AML-193 (cell line): ENCODE results near the gene ELF4.

ENCODE experiments used
- DNase-seq, 2 experiments: peaks; one replicate each; lab custom pipeline; 2025; lab: John Stamatoyannopoulos, UW

Gene ELF4

GRCh38 chrX:130083656-130084382 is 26.5 kb downstream of the ELF4 start:
- peak; percentile 35 to 65 for DNase-seq

GRCh38 chrX:130083107-130083490 is 27.2 kb downstream of the ELF4 start:
- no peak for DNase-seq

DNA sequence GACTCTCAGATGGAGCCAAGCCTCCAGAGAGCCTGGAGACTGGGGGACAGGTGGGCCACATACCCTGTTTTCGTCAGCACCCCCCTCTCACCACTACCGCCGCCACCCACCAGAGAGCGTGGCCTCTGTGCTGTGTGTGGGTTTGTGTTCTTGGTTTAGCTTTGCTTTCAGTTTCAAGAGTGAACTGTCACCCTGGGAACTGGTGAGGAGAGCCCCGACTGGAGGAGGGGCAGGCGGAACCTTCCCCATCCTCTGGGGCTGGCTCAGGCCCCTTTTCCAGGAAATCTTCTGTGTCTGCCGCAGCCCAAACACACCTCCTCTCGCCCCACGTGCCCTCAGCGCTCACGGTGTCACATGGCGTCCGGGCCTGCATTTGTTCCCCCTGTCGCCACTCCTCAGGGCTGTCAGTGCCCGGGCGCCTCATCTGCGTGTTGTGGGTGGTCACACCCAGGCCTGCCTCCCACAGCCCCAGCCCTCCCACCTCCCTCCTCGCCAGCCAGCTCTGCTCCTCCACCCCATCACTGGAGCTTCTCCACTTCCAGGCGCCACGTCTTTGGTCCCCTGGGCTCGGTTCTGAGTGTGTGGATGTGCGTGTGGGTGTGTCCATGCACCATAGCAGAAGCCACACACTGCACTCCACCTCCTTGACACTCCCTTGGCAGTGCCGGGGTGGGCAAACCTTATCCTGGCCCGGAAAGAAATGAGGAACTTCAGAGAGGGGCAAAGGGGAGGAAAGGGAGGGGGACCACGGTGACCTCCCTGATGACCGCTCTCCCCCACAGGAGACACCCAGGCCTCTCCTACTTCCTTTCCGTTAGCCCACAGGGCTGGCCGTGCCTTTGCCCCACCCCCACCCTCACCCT is 27.8 kb downstream of the ELF4 start:
- DNase-seq, result peak; percentile 69 to 74

GRCh38 chrX:130081421-130082045 is 28.8 kb downstream of the ELF4 start:
- DNase-seq, result no peak

DNA sequence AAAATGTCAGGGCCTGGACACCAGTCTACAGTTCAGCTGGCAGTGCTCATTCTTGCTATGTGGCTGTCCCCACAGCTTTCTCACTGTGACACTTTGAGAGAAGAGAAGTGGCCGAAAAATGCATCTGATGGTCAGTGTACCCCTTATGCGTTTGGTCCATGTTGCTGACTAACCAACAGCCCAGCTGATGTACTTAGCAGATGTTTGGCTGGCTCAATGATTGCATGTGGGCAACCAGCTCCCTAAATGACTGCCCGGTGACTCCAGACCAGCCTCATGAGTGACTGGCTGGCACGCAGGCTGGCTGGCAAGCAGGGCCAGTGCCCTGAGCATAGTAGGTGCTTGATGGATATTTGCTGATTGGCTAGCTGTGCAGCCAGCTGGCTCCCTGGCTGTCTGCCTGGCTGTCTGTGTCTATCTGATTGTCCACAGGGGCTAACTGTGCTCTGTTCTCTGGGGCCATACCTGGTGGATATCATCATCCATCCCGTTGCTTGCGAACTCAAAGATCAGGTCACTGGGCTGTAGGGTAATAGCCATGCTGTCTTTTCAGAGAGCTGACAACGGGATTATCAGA is 29.4 kb downstream of the ELF4 start:
- no peak for DNase-seq

DNA sequence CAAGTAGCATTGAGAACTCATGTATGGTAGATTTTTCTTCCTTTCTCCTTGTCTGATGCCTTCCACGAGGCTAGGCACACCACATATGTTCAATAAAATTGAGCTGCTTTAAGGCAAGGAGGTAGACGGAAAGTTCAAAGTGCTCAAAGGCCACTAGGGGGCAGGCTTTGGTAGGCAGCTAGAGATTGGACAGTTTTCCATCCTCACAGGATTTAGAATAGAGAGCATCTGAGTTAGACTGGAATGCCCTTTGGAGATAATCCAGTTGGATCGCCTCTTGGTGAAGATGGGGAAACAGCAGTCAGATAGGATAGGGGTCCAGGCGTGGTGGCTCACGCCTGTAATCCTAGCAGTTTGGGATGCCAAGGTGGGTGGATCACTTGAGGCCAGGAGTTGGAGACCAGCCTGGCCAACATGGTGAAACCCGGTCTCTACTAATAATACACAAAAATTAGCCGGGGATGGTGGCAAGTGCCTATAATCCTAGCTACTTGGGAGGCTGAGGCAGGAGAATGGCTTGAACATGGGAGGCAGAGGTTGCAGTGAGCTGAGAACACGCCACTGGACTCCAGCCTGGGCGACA is 30.4 kb downstream of the ELF4 start:
- peak; percentile 46 to 50 for DNase-seq

GRCh38 chrX:130075777-130076176 is 34.5 kb downstream of the ELF4 start:
- DNase-seq, result no peak

DNA sequence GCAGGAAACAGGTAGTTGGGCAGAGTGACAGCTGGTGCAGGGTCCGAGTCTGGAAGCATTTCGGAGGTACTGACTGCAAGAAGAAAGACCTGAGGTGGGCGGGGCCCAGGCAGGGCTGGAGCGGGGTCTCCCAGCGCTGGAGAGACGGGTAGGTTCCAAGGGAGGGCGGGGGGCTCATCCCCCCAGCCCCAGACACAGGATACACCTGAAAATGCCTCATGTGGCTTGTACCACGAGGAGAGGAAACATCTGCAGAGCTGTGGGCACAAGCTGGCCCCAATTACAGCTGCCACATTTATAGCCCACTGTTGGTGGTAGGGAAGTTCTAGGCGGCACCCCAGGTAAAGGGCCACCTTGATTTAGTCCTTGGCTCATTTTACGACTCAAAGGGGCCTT is 38.0 kb downstream of the ELF4 start:
- DNase-seq, result no peak

- DNase-seq, result no peak
These were observed 38.5 kb downstream of the ELF4 start for GRCh38 chrX:130071611-130072344.

- DNase-seq, result no peak
These were observed 43.2 kb downstream of the ELF4 start for GRCh38 chrX:130066975-130067615.

DNA sequence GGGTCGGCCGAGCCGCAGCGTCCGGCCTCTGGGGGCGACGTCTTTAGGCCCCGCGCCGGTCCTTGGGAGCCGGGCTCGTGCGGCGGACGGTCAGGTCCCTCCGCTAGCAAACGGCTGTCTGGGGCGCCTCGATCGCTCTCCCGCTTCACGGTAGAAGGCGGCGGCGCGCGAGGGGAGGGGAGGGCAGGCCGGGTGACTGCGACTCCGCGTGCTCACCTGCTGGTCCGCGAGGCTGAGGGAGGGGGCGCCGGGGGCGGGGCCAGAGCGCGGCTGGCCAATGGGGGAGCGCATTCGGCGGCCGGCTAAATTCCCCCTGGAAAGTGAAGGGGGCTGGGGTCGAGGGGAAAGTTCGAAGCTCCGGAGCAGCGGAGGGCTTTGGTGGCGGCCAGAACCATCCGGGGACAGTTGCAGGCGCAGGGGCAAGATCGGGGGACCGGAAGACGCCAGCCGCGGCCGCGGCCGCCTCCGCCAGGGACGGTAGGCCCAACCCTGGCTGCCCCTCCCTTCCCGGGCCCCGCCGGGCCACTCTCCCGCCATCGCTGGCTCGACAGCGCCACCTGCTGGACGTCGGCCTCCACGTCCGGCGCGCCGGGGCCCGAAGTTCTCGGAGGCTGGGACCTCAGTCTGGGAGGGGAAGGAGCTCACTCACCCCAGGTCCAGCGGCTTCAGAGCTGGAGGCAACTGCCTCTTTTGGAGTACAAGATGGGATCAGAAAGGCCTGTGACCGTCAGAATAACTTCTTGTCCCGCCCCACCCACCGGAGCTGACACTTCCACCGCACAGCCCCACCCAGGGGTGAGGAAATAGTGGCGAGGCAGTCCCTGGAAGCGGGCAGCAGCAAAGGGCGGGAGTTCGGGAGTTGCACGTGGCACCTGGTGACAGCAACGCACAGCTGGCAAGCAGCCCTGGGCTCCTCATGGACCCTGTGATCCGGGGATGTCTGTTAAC is 49.9 kb downstream of the ELF4 start:
- peak; percentile 29 to 39 for DNase-seq

DNA sequence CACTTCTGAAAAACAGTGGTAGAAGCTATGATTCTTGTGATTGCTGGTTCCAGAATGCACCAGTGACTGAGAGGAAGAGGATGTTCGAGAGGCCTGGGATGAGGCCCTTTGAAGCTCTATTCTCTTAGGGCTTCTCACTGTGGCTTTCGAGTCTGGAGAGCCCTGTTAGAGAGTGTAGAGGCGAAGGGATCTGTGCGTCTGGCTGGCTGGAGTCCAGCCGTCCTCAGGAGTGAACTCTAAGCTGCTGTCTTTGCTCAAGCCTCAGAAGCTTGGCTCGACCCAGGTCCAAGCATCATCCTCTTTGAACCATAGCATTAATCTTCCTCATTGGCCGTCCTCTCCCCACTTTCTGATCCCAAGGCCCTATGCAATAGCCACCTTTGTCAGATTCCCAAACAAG is 51.6 kb downstream of the ELF4 start:
- DNase-seq, result no peak

GRCh38 chrX:130057209-130057608 is 53.1 kb downstream of the ELF4 start:
- DNase-seq, result no peak

GRCh38 chrX:130055899-130056298 is 54.4 kb downstream of the ELF4 start:
- no peak for DNase-seq

DNA sequence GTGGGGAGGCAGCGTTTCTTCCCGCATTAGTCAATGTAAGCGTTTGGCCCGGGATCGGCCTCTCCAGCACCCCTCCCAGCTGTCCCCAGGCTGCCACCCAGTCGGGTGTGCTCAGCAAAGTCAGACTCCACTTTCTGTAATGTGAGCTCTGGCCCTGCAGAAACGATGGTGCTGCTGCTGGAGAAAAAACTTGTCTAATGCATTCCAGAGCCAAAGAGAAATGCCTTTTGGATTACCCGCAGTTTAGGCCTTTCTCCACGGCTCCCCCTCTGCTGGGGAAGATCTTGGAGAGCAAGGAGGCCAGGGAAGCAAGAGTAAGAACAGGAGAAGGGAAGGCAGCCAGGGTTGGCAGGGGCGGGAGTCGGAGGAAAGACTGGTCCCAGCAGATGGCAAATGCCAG is 55.2 kb downstream of the ELF4 start:
- DNase-seq, result no peak

DNA sequence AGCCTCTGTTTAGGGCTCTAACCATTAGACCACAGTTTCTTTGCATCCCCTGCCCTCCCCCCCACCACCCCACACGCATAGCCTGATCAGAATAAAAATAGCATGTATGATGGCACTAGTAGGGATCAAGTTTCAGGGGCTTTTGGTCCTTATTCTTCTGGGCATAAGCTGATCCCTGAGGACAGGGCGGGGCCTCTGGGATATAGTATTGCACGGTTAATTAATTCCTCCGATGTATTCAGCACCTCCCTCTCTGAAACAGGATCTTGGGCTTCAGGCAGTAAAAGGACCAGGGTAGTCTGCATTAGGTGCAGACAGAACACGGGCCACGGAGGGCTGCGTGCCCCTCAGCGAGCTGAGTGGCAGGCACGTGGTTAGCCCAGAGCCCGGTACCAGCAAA is 57.1 kb downstream of the ELF4 start:
- DNase-seq, result no peak

GRCh38 chrX:130051176-130051845 is 59.0 kb downstream of the ELF4 start:
- DNase-seq, result no peak

DNA sequence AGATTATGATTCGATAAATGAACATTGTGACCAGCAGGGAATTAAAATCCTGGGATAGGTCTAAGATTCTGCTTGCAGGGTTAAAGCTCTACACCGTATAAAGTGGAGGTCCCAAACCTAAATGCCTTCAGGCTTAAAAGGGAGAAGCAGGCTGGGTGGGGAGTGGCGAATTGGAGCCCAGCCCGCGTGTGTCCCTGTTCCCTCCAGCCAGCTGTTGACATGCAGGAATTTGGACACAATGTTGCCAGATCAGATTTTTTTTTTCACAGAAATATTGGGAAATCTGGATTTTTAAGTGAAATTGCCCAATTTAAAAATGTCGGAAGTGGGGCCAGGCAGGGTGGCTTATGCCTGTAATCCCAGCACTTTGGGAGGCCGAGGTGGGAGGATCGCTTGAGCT is 60.5 kb downstream of the ELF4 start:
- no peak for DNase-seq

DNA sequence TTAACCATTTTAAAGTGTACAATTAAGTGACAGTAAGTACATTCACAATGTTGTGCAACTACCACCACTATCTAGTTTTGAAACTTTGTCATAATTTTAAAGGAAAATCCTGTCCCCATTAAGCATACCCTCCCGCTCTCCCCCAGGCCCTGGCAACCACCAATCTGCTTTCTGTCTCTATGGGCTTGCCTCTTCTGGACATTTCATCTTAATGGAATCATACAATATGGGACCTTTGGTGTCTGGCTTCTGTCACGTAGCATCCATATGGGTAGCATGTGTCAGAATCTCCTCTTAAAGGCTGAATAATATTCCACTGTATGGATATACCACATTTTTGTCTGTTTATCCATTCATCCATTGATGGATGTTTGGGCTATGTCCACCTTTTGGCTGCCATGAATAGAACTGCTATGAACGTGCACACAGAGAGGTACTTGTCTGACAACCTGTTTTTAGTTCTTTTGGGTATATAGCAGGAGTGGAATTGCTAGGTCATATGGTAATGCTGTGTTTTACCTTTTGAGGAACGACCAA is 61.5 kb downstream of the ELF4 start:
- DNase-seq, result no peak
